Loucy (cell line): ENCODE measurements around the gene PEBP1.

ENCODE experiments used
- H2AFZ ChIP-seq: fragments of 200-600 bp; sonication (generic); 2 replicates; pipeline ENCODE4 v1.6.0; 2016; ENCODE audit warnings: antibody characterized with exemption, mild to moderate bottlenecking, low read length, moderate library complexity
- H3F3A ChIP-seq: fragments of 200-600 bp; 2 replicates; pipeline ENCODE4 v1.6.0; 2016; ENCODE audit warnings: antibody characterized with exemption, low read depth, mild to moderate bottlenecking
- H3K27me3 ChIP-seq: fragments of 200-600 bp; sonication (generic); 2 replicates; pipeline ENCODE4 v1.6.1; 2014; ENCODE audit warnings: low read length, mild to moderate bottlenecking; ENCODE audit not compliant: insufficient read depth, poor library complexity, severe bottlenecking
- H3K36me3 ChIP-seq: fragments of 200-600 bp; sonication (generic); 2 replicates; pipeline ENCODE4 v1.6.1; 2016; ENCODE audit warnings: low read length; ENCODE audit not compliant: insufficient read depth
- H3K4me1 ChIP-seq: fragments of 200-600 bp; sonication (generic); 2 replicates; pipeline ENCODE4 v1.5.1; 2014; ENCODE audit warnings: low read length, mild to moderate bottlenecking; ENCODE audit not compliant: insufficient read depth, poor library complexity, severe bottlenecking
- H3K4me2 ChIP-seq: fragments of 200-600 bp; sonication (generic); 2 replicates; pipeline ENCODE4 v1.6.0; 2014; ENCODE audit warnings: antibody characterized with exemption, low read length, low read depth, mild to moderate bottlenecking; ENCODE audit not compliant: poor library complexity, severe bottlenecking
- H3K4me3 ChIP-seq: fragments of 200-600 bp; sonication (generic); 2 replicates; pipeline ENCODE4 v1.5.1; 2014; ENCODE audit warnings: low read length, mild to moderate bottlenecking, mixed read lengths; ENCODE audit not compliant: poor library complexity, severe bottlenecking
- H3K79me2 ChIP-seq: fragments of 200-600 bp; sonication (generic); 2 replicates; pipeline ENCODE4 v1.6.1; 2014; ENCODE audit warnings: low read length; ENCODE audit not compliant: insufficient read depth
- H3K9ac ChIP-seq: fragments of 200-600 bp; sonication (generic); 2 replicates; pipeline ENCODE4 v1.6.0; 2014; ENCODE audit warnings: mild to moderate bottlenecking, low read depth, low read length, moderate library complexity; ENCODE audit not compliant: poor library complexity, severe bottlenecking
- H3K9me2 ChIP-seq: fragments of 200-600 bp; sonication (generic); replicated peaks from 2 replicates; pipeline ENCODE4 v1.6.1; 2016; ENCODE audit warnings: low read depth, low read length, mixed read lengths
- H3K9me3 ChIP-seq: fragments of 200-600 bp; sonication (generic); 2 replicates; pipeline ENCODE4 v1.6.1; 2014; ENCODE audit warnings: mild to moderate bottlenecking, antibody characterized with exemption, low read length, low read depth; ENCODE audit not compliant: insufficient read depth
- H4K20me1 ChIP-seq: fragments of 200-600 bp; sonication (generic); 2 replicates; pipeline ENCODE4 v1.6.0; 2014; ENCODE audit warnings: antibody characterized with exemption, low read length, mild to moderate bottlenecking; ENCODE audit not compliant: insufficient read depth, poor library complexity, severe bottlenecking
- EZH2phosphoT487 ChIP-seq: fragments of 200-600 bp; IDR thresholded peaks from 2 replicates; pipeline ENCODE4 v1.6.1; 2018; ENCODE audit warnings: antibody characterized with exemption, mild to moderate bottlenecking, moderate library complexity, borderline replicate concordance
- TF ChIP-seq, protein P1 (sequence below): fragments of 200-600 bp; sonication (generic); conservative IDR thresholded peaks from 2 replicates; pipeline ENCODE4 v1.5.1; 2014; ENCODE audit warnings: mild to moderate bottlenecking, antibody characterized with exemption, low read length

The PEBP1 gene

DNA sequence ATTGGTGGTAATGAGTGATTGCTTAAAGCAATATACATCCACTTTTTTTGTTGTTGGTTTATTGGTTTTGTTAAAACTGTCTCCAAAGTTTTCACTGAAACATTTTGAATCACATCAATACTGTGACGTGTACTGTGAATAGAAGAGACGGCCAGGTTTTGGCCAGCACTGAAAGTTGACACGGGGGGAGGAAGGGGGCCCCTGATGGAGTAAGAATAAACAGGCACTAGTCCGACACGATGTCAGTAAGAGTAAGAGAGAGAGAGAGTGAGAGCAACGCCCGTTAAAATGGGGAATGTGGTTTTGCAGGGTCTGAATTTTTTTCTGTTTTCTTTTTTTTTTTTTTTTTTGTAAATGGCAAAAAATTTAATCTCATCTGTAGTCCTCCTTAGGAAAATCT lies 14.7 kb downstream of the PEBP1 start:
- TF ChIP-seq, protein P1, sequence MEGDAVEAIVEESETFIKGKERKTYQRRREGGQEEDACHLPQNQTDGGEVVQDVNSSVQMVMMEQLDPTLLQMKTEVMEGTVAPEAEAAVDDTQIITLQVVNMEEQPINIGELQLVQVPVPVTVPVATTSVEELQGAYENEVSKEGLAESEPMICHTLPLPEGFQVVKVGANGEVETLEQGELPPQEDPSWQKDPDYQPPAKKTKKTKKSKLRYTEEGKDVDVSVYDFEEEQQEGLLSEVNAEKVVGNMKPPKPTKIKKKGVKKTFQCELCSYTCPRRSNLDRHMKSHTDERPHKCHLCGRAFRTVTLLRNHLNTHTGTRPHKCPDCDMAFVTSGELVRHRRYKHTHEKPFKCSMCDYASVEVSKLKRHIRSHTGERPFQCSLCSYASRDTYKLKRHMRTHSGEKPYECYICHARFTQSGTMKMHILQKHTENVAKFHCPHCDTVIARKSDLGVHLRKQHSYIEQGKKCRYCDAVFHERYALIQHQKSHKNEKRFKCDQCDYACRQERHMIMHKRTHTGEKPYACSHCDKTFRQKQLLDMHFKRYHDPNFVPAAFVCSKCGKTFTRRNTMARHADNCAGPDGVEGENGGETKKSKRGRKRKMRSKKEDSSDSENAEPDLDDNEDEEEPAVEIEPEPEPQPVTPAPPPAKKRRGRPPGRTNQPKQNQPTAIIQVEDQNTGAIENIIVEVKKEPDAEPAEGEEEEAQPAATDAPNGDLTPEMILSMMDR, result no peak
- TF ChIP-seq EZH2phosphoT487, result no peak
- no peaks in the 10 kb centered on the region for H3K27me3 ChIP-seq
- H3K79me2 ChIP-seq, result no peaks in the 10 kb centered on the region
- H4K20me1 ChIP-seq, result no peaks in the 10 kb centered on the region
- no peak overlapping the region for H2AFZ ChIP-seq
- H3K36me3 ChIP-seq, result peaks cover 37% of the 10 kb centered on the region
- no peaks in the 10 kb centered on the region for H3F3A ChIP-seq
- no peaks in the 10 kb centered on the region for H3K9me2 ChIP-seq
- H3K4me3 ChIP-seq, result no peak overlapping the region
- H3K4me2 ChIP-seq, result no peak overlapping the region
- H3K9ac ChIP-seq, result no peak overlapping the region
- H3K4me1 ChIP-seq, result no peaks in the 10 kb centered on the region
- no peaks in the 10 kb centered on the region for H3K9me3 ChIP-seq

DNA sequence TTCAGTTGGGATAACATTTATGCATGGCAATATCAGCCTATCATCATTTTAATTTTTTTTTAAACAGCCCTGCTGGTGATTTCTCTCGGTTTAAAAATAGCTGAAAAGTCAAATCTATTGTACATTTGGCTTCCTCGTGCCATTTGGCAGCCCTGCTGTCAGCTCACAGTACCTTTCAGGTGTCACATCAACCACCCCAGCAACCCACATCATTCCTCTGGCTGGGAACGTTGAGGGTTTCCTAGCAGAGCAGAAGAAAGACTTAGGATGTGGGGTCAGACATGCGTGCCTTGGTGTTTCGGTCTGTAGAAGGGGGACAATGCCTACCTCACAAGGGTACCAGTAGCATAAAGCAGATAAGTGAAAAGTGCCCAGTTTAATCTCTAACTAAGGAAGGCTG lies 15.8 kb downstream of the PEBP1 start:
- H3K79me2 ChIP-seq, result no peaks in the 10 kb centered on the region
- H3K4me1 ChIP-seq, result no peaks in the 10 kb centered on the region
- no peaks in the 10 kb centered on the region for H3K9me2 ChIP-seq
- H3K9ac ChIP-seq, result no peak overlapping the region
- no peaks in the 10 kb centered on the region for H3F3A ChIP-seq
- H3K4me3 ChIP-seq, result no peak overlapping the region
- TF ChIP-seq EZH2phosphoT487, result no peak
- TF ChIP-seq, protein P1, result no peak
- peaks cover 32% of the 10 kb centered on the region for H3K36me3 ChIP-seq
- no peaks in the 10 kb centered on the region for H4K20me1 ChIP-seq
- no peak overlapping the region for H2AFZ ChIP-seq
- no peak overlapping the region for H3K4me2 ChIP-seq
- no peaks in the 10 kb centered on the region for H3K27me3 ChIP-seq
- no peaks in the 10 kb centered on the region for H3K9me3 ChIP-seq

DNA sequence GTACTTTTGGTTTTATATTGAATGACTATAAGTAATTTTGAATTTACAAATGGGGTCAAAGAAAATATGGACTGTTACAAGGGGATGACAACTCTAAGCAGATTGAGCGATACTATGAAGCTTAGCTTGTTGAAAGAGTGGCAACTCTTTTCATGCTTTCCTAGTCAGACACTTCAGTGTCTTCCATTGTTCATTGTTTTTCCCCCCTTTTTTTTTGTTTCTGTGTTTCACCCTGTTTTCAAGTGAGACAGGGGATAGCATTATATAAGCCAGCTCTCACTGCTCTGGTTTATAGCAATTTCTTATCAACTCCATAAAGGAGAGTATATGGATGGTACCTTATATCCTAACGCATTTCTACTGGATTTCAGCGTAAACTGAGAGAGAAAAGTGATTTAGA lies 24.6 kb downstream of the PEBP1 start:
- no peaks in the 10 kb centered on the region for H3K4me1 ChIP-seq
- H3K36me3 ChIP-seq, result peaks cover 73% of the 10 kb centered on the region; the same call in 1 of the 2 replicates
- TF ChIP-seq, protein P1, result no peak
- no peak for TF ChIP-seq EZH2phosphoT487
- H3K4me2 ChIP-seq, result no peak overlapping the region
- no peaks in the 10 kb centered on the region for H3K79me2 ChIP-seq
- H4K20me1 ChIP-seq, result no peaks in the 10 kb centered on the region
- no peak overlapping the region for H3K9ac ChIP-seq
- no peaks in the 10 kb centered on the region for H3K27me3 ChIP-seq
- no peaks in the 10 kb centered on the region for H3K9me3 ChIP-seq
- H3F3A ChIP-seq, result no peaks in the 10 kb centered on the region
- H2AFZ ChIP-seq, result no peak overlapping the region
- no peaks in the 10 kb centered on the region for H3K9me2 ChIP-seq
- no peak overlapping the region for H3K4me3 ChIP-seq
